Psoas muscle (tissue), 8 donors: Measurements from ENCODE around the gene PTPRG. TPM values are rescaled to one million over a fixed set of nuclear protein-coding genes. Genes with fewer than 3 reads are reported as not detected.
A peak's percentile ranks its signal among the peaks of the same experiment; 100 is the strongest.

Source experiments
- ATAC-seq, 4 donors: fragments of 200-7000 bp; cut with Tn5 transposase; one replicate each; pipeline ENCODE4 v1.9.1; 2020; ENCODE audit warnings: moderate library complexity in 3 of 4, mild to moderate bottlenecking in 2 of 4
- DNase-seq, 2 donors: peaks; one replicate each; pipeline ENCODE4 v3.0.0-alpha.2; 2020
- H3K27ac ChIP-seq: fragments of 200-600 bp; one replicate; pipeline ENCODE4 v1.8.0; 2022
- H3K27me3 ChIP-seq, 3 donors: fragments of 200-600 bp in 1 of 3; one replicate each; pipeline versions ENCODE4 v1.6.1 to v1.8.0; 2013 to 2022; ENCODE audit warnings: low read length in 2 of 3, mild to moderate bottlenecking in 2 of 3, moderate library complexity in 1 of 3; ENCODE audit not compliant: insufficient read depth in 3 of 3
- H3K36me3 ChIP-seq, 2 donors: fragments of 200-600 bp in 1 of 2; one replicate each; pipeline versions ENCODE4 v1.6.1 to v1.8.0; 2013 to 2022; ENCODE audit warnings: low read depth in 1 of 2, mild to moderate bottlenecking in 1 of 2, moderate library complexity in 1 of 2; ENCODE audit not compliant: insufficient read depth in 1 of 2
- H3K4me1 ChIP-seq: fragments of 200-600 bp; one replicate; pipeline ENCODE4 v1.8.0; 2022
- H3K4me3 ChIP-seq: fragments of 200-600 bp; one replicate; pipeline ENCODE4 v1.8.0; 2022; ENCODE audit warnings: mild to moderate bottlenecking
- H3K9me3 ChIP-seq: fragments of 200-600 bp; one replicate; pipeline ENCODE4 v1.8.0; 2022
- CTCF ChIP-seq: fragments of 200-600 bp; IDR thresholded peaks from one replicate; pipeline ENCODE4 v1.8.0; 2022; ENCODE audit warnings: antibody characterized with exemption
- WGBS, 3 donors: extraction: QIAGEN DNeasy Blood & Tissue Kit; methylation state at CpG; one replicate each; pipeline versions ENCODE4 v1.1.6 to v1.1.7; 2013; 5-methylcytosine and 5-hydroxymethylcytosine counted together
- intact Hi-C, 2 donors: fragments of 100-400 bp; cut with DNase I; formaldehyde crosslinking; loops; one replicate each; pipeline versions ENCODE4 v1.11.0 to v1.14.2; 2022
- polyA plus RNA-seq, 3 donors: library from polyadenylated mRNA; stranded (reverse); fragments of 200-250 nt; gene quantifications; one replicate each; pipeline ENCODE4 v1.2.3, GENCODE V29; 2013
- total RNA-seq, 4 donors: library from RNA; stranded (reverse); fragmentation: NEBNext Ultra II Directional in 2 of 4; extraction: Animal tissue kit (Norgen Biotek cat#: 25700) in 2 of 4; gene quantifications; one replicate each; pipeline versions ENCODE4 v1.2.1 to v1.2.4, GENCODE V29; 2021 to 2023
- donor health status: healthy with polysubstance abuse.
- donor health status: DM: no; HTN: no; CAD: no; lungs with moderate emphysema.
- donor health status: Bipolar disorder and iron deficiency.
- donor health status: healthy.
- donor health status: DM: yes; HTN: yes; CAD: no.
- donor health status: DM: no; HTN: no; CAD: no.
- donor health status: DM: no; HTN: no; CAD: no.
- donor health status: DM: yes; HTN: yes; CAD: no.

Gene PTPRG
- total and polyA plus RNA-seq, 7 donors: 4.5 to 29.5 (median 12.6) TPM

GRCh38 chr3:62188681-62189375 is 627.5 kb downstream of the PTPRG start:
- no peak overlapping the region for H3K27ac ChIP-seq
- H3K27me3 ChIP-seq: no peaks in the 10 kb centered on the region
- H3K9me3 ChIP-seq: no peaks in the 10 kb centered on the region
- H3K36me3 ChIP-seq: peaks cover 0 to 14% of the 10 kb centered on the region in 2 donors
- 4 to 7% (median 5%) methylated on average over 18 of the region's 18 CpGs for WGBS, 3 donors
- peak; percentile 79 to 93 (median 82) for ATAC-seq
- peak; percentile 92 for TF ChIP-seq CTCF
- H3K4me1 ChIP-seq: peaks cover 15% of the 10 kb centered on the region
- peak overlapping the region; percentile 52 for H3K4me3 ChIP-seq
- intact Hi-C loops: loop anchor here (2.0 to 10.0 kb wide), 4 partner anchors 244 to 627 kb away; partner anchors contain the start of gene PTPRG (in 2 of the 2)
- peak; percentile 70 to 88 for DNase-seq

- no peak for ATAC-seq
- no peak for DNase-seq
- H3K4me1 ChIP-seq: peaks cover 15% of the 10 kb centered on the region
- H3K36me3 ChIP-seq: peaks cover 0 to 14% of the 10 kb centered on the region in 2 donors
- intact Hi-C loops: loop anchor here (2.0 to 10.0 kb wide), 4 partner anchors 245 to 627 kb away; partner anchors contain the start of gene PTPRG (in 2 of the 2)
- no peaks in the 10 kb centered on the region for H3K27me3 ChIP-seq
- H3K4me3 ChIP-seq: no peak overlapping the region
- TF ChIP-seq CTCF: no peak
- WGBS, 3 donors: 84 to 89% (median 86%) methylated on average over 9 of the region's 9 CpGs
- H3K27ac ChIP-seq: no peak overlapping the region
- no peaks in the 10 kb centered on the region for H3K9me3 ChIP-seq
Measured at GRCh38 chr3:62189376-62189698, 628.0 kb downstream of the PTPRG start.

- TF ChIP-seq CTCF: no peak
- 76 to 89% (median 77%) methylated on average over 5 of the region's 5 CpGs for WGBS, 3 donors
- H3K27me3 ChIP-seq: no peaks in the 10 kb centered on the region
- intact Hi-C loops: no loop called here
- H3K4me1 ChIP-seq: peaks cover 8% of the 10 kb centered on the region
- no peak overlapping the region for H3K27ac ChIP-seq
- peaks cover 0 to 32% of the 10 kb centered on the region in 2 donors for H3K36me3 ChIP-seq
- no peak for ATAC-seq
- DNase-seq: no peak
- no peak overlapping the region for H3K4me3 ChIP-seq
- no peaks in the 10 kb centered on the region for H3K9me3 ChIP-seq
Measured at GRCh38 chr3:62192891-62193290, 631.5 kb downstream of the PTPRG start.

GRCh38 chr3:62193586-62194345 is 632.4 kb downstream of the PTPRG start:
- peaks cover 0 to 37% of the 10 kb centered on the region in 2 donors for H3K36me3 ChIP-seq
- no peak overlapping the region for H3K27ac ChIP-seq
- no peak for TF ChIP-seq CTCF
- DNase-seq: no peak
- intact Hi-C loops: no loop called here
- ATAC-seq: no peak
- no peak overlapping the region for H3K4me3 ChIP-seq
- H3K9me3 ChIP-seq: no peaks in the 10 kb centered on the region
- WGBS, 3 donors: 91 to 96% (median 94%) methylated on average over 10 of the region's 10 CpGs
- no peaks in the 10 kb centered on the region for H3K27me3 ChIP-seq
- peaks cover 2% of the 10 kb centered on the region for H3K4me1 ChIP-seq
